G401 (cell line): ENCODE measurements around the gene SEMA4C. TPM values are rescaled to one million over a fixed set of nuclear protein-coding genes. Genes with fewer than 3 reads are reported as not detected.

Experiments used
- DNase-seq: peaks from one replicate; pipeline ENCODE4 v3.0.0-alpha.2; 2015; ENCODE audit warnings: low spot score
- in situ Hi-C: cut with HindIII; loops from 2 replicates; pipeline ENCODE4 v1.10.0; 2016; ENCODE audit warnings: low sequenced_read_pairs, mixed read lengths
- total RNA-seq: library from RNA; depleted of rRNA; stranded (reverse); fragments of >200 nt; shearing (Covaris generic); gene quantifications from 2 replicates; pipeline ENCODE4 v1.2.3, GENCODE V29; 2014

Gene SEMA4C
- total RNA-seq, 1 experiment from 2014 or later: 37.9 TPM

DNA sequence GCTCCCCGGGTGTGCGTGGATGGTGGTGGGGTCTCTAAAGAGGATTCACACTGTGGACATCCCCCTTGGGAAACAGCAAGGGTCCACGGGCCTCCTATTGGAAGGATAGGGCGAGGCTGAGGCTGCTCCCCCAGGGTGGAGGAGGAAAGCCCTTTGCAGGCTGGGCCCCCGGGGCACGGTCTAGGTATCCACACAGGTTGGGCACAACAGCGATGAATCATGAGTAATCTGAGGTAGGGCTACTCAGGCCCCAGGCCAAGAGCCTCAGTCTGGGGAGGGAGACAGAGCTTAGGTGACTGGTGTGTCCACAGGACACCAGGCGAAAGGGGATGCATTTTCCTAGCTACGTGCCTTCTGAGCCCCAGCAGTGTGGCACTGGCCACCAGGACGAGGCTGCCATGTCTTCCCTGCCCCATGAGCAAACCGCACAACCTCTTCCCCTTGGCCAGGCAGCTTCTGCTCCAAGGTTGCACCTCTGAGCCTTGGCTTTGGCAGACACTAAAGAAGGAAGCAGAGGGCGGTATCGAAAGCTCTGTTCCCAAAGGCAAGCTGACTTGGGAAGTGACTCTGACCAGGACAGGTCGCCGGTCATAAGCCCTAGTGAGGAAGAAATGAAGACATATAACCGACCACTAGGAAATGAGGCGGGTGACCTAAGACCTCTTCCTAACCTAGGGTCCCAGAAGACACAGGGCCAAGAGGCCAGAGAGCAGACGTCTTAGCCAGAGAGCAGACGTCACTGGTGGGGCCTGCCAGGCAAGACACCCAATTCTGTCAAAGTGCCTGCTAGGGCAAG lies 14.6 kb upstream of the SEMA4C start:
- in situ Hi-C loops: no loop called here
- DNase-seq: no peak

GRCh38 chr2:96883306-96883705 lies 13.4 kb upstream of the SEMA4C start:
- in situ Hi-C loops: no loop called here

GRCh38 chr2:96882906-96883305 lies 13.0 kb upstream of the SEMA4C start:
- in situ Hi-C loops: no loop called here
- DNase-seq: no peak

More at GRCh38 chr2:96883306-96883705, 13.4 kb upstream of the SEMA4C start:
- DNase-seq: no peak

DNA sequence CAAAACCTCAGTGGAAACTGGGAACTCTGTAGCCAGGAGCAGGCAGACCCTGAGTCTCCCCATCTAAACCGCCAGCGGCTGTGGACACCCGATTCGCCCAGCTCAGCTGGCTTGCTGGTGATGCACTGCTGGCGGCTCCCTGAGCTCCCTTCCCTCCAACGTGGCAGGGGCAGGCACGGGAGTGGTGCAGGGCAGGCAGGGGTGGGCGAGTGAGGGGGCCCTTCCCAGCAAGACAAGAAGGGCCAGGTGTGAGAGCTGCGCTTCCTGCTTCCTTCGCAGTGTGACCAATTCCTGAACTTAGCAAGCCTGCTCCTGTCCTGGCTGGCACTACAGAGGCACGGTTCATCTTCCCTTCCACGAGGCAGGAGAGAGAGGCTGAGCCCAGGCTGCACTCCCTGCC lies 12.3 kb upstream of the SEMA4C start:
- in situ Hi-C loops: no loop called here
- no peak for DNase-seq

- DNase-seq: no peak
- in situ Hi-C loops: no loop called here
Measured at GRCh38 chr2:96881349-96882195, 11.7 kb upstream of the SEMA4C start.

GRCh38 chr2:96880891-96881273 lies 11.0 kb upstream of the SEMA4C start:
- in situ Hi-C loops: no loop called here

DNA sequence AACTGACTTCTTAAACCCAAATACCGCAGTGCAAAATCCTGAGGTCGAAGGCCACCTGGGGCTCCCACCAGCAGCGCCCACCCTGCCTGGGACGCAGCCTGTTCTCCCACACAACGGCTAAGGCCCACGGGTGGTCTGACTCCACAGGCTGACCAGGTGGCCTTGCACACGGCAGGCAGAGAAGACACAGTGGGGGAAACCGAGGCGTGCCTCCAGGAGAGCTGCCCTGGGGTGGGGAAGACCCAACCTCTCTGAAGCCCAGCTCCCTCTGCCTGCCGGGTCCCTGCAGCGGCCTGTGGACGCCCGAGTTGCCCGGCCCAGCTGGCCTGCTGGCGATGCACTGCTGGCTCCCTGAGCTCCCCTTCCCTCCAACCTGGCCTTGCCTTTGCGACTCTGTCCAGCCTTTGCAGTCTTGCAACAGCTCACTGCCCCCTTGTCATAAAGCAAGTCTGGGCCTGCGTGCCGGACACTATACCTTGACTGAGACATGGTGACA lies 9.7 kb upstream of the SEMA4C start:
- DNase-seq: no peak
- in situ Hi-C loops: no loop called here

More at GRCh38 chr2:96880891-96881273, 11.0 kb upstream of the SEMA4C start:
- no peak for DNase-seq

GRCh38 chr2:96878796-96879544 lies 9.1 kb upstream of the SEMA4C start:
- DNase-seq: peak; percentile 93
- in situ Hi-C loops: no loop called here

GRCh38 chr2:96878171-96878570 lies 8.3 kb upstream of the SEMA4C start:
- in situ Hi-C loops: no loop called here
- DNase-seq: no peak

GRCh38 chr2:96877631-96878092 lies 7.8 kb upstream of the SEMA4C start:
- in situ Hi-C loops: no loop called here
- no peak for DNase-seq

DNA sequence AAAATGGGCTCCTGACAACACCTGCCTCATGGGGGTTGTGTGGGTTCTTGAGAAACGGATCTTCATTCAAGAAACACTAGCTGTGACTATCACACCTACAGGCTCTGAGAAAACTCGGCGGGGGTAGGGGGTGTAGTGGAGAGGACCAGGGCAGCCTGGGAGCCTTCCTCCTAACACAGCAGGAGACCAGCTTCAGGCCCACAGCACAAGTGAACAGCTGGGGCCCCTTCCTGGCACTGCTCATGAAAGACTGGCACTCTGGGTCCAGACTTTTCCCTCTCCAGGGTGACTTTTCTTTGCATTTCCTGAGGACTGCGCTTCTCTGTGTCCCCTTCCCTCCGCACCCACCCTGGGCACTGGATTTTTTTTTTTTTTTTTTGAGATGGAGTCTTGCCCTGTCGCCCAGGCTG lies 7.2 kb upstream of the SEMA4C start:
- DNase-seq: no peak
- in situ Hi-C loops: no loop called here

- in situ Hi-C loops: no loop called here
- DNase-seq: no peak
Measured at GRCh38 chr2:96876269-96877041, 6.6 kb upstream of the SEMA4C start.

DNA sequence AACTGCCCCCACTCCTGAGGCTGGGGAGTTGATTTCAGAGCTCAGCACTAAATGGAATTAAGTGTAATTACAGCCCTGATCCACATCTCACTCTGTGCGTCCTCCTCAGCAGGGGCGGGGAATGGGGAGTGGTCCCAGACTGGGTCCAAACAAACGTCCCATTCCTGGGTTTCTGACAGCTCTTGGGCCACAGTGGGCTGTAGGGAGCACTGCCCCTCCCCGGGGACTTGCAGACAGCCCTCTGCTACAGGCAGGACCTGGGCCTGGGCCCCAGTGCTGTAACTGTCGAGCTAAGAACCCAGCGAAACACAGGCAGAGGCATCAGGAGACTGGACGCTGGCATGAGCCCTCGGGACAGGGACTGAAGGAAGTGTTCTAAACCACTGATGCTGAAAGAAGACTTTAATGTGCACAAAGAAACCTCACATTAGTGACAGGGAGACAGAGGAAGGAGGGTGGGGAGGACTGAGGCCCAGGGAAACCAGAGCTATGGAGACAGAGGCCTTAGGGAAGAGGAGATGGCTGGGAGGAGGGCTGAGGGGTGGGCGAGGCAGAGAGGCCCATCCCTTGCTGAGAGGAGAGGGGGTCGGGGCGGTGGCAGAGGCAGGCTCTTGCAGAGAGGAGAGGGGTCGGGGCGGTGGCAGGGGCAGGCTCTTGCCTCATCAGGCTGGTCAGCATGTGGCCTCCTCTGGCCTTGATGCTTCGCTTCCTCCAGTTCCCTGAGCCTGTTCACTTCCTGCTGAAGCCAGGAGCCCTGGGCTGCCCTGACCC lies 5.8 kb upstream of the SEMA4C start:
- no peak for DNase-seq
- in situ Hi-C loops: no loop called here

- DNase-seq: no peak
- in situ Hi-C loops: no loop called here
Measured at GRCh38 chr2:96874198-96874831, 4.4 kb upstream of the SEMA4C start.

GRCh38 chr2:96873651-96874096 lies 3.8 kb upstream of the SEMA4C start:
- in situ Hi-C loops: no loop called here
- no peak for DNase-seq

- no peak for DNase-seq
- in situ Hi-C loops: no loop called here
Measured at GRCh38 chr2:96872591-96873349, 2.9 kb upstream of the SEMA4C start.
